DLD1 (cell line): ENCODE results near the gene ANXA1.
"Not testable (repeated sequence)": the region's sequence is repeated elsewhere in the genome, so short reads cannot be mapped to it uniquely, and the experiment has no call there.

Experiments used
- in situ Hi-C: cut with HindIII; loops from 2 replicates; pipeline ENCODE4 v1.10.0; 2017; ENCODE audit warnings: low sequenced_read_pairs

ANXA1 gene

GRCh38 chr9:73151653-73152542 lies at the start of gene ANXA1:
Gene ANXA1 (plus strand): TSS chr9:73151865. CDS start chr9:73158536, 6,671 bp downstream.
- in situ Hi-C loops: no loop called here

GRCh38 chr9:73104342-73104741 lies 47.3 kb upstream of the ANXA1 start:
- in situ Hi-C loops: loop anchor here (5.0 kb wide), 1 partner anchor 73 kb away; no protein-coding TSS in a partner anchor

- in situ Hi-C loops: loop anchor here (5.0 kb wide), 1 partner anchor 72 kb away; no protein-coding TSS in a partner anchor
Measured at GRCh38 chr9:73104921-73105320, 46.7 kb upstream of the ANXA1 start.

GRCh38 chr9:73107489-73108069 lies 44.1 kb upstream of the ANXA1 start:
- in situ Hi-C loops: not testable (repeated sequence)

- in situ Hi-C loops: no loop called here
Measured at GRCh38 chr9:73114058-73114457, 37.6 kb upstream of the ANXA1 start.

- in situ Hi-C loops: no loop called here
Measured at GRCh38 chr9:73114958-73115357, 36.7 kb upstream of the ANXA1 start.

- in situ Hi-C loops: no loop called here
Measured at GRCh38 chr9:73116031-73116430, 35.6 kb upstream of the ANXA1 start.

- in situ Hi-C loops: no loop called here
Measured at GRCh38 chr9:73116880-73117279, 34.8 kb upstream of the ANXA1 start.

GRCh38 chr9:73118286-73118685 lies 33.4 kb upstream of the ANXA1 start:
- in situ Hi-C loops: no loop called here

- in situ Hi-C loops: no loop called here
Measured at GRCh38 chr9:73118898-73119554, 32.6 kb upstream of the ANXA1 start.

GRCh38 chr9:73121375-73121935 lies 30.2 kb upstream of the ANXA1 start:
- in situ Hi-C loops: no loop called here

GRCh38 chr9:73125651-73126050 lies 26.0 kb upstream of the ANXA1 start:
- in situ Hi-C loops: no loop called here

- in situ Hi-C loops: no loop called here
Measured at GRCh38 chr9:73129941-73130685, 21.6 kb upstream of the ANXA1 start.

GRCh38 chr9:73131461-73131860 lies 20.2 kb upstream of the ANXA1 start:
- in situ Hi-C loops: no loop called here

GRCh38 chr9:73132034-73132776 lies 19.5 kb upstream of the ANXA1 start:
- in situ Hi-C loops: no loop called here

- in situ Hi-C loops: no loop called here
Measured at GRCh38 chr9:73133022-73133651, 18.5 kb upstream of the ANXA1 start.

- in situ Hi-C loops: no loop called here
Measured at GRCh38 chr9:73133921-73134407, 17.7 kb upstream of the ANXA1 start.

- in situ Hi-C loops: no loop called here
Measured at GRCh38 chr9:73135394-73135793, 16.3 kb upstream of the ANXA1 start.

- in situ Hi-C loops: no loop called here
Measured at GRCh38 chr9:73137286-73137899, 14.3 kb upstream of the ANXA1 start.
